BE2C (cell line): Measurements from ENCODE around the gene MAP3K20.
"Not testable (repeated sequence)": the region's sequence is repeated elsewhere in the genome, so short reads cannot be mapped to it uniquely, and the experiment has no call there.

ENCODE experiments used
- DNase-seq: peaks from one replicate; pipeline ENCODE4 v3.0.0-alpha.2; 2020
- H3K27me3 ChIP-seq: fragments of 250-450 bp; sonication (Bioruptor Pico); 2 replicates; pipeline ENCODE4 v1.5.1; 2020; ENCODE audit warnings: mild to moderate bottlenecking
- H3K36me3 ChIP-seq: fragments of 250-450 bp; sonication (Bioruptor Pico); 2 replicates; pipeline ENCODE4 v1.5.1; 2020; ENCODE audit warnings: mild to moderate bottlenecking
- H3K4me1 ChIP-seq: fragments of 250-450 bp; sonication (Bioruptor Pico); 2 replicates; pipeline ENCODE4 v1.5.1; 2020
- H3K4me3 ChIP-seq: 2 replicates; pipeline ENCODE4 v1.5.1; 2011; ENCODE audit warnings: low read depth, low read length
- H3K9me3 ChIP-seq: fragments of 250-450 bp; sonication (Bioruptor Pico); 2 replicates; pipeline ENCODE4 v1.5.1; 2020
- CTCF ChIP-seq: IDR thresholded peaks from 2 replicates; pipeline ENCODE4 v1.5.1; 2012; ENCODE audit warnings: mild to moderate bottlenecking, low read depth, low read length

The MAP3K20 gene

GRCh38 chr2:173087793-173088496 is 12.3 kb downstream of the MAP3K20 start:
- Histone ChIP-seq H3K4me3 (no peak overlapping the region), H3K36me3 (no peaks in the 10 kb centered on the region), H3K9me3 (no peaks in the 10 kb centered on the region), H3K27me3 (no peaks in the 10 kb centered on the region), H3K4me1 (no peaks in the 10 kb centered on the region)
- TF ChIP-seq CTCF: no peak
- DNase-seq: no peak

DNA sequence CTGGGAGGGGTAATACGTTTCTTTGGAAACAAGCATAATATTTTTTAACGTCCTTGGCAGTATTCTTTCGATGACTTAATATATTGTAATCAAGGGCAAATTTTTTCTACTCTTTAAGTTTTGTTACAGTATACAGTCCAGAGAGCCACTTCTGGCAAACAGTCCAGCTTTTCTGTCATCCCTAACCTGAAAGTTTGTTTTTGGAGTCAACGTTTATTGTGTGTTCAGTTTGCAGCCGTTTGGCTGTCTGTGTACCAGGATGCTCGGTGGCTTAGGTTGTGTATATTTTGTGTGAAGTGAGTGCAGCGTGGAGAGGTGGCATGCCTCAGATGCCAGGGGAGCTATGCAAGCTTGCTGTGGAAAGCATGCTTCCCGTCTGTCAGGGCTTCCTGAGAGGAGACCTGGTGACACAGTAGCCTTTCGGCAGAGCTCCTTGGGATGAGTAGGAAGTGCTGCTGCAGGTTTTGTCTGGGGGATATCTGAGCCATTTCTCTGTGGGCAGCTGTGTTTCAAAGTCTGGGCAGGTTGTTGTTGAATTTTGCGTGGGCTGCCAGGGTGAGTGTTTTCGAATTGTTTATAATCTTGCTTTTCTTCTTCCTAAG is 14.7 kb downstream of the MAP3K20 start:
- H3K36me3 ChIP-seq: no peaks in the 10 kb centered on the region
- H3K4me3 ChIP-seq: no peak overlapping the region
- no peak for TF ChIP-seq CTCF
- no peaks in the 10 kb centered on the region for H3K27me3 ChIP-seq
- H3K4me1 ChIP-seq: no peaks in the 10 kb centered on the region
- no peaks in the 10 kb centered on the region for H3K9me3 ChIP-seq
- DNase-seq: no peak

GRCh38 chr2:173090973-173091660 is 15.5 kb downstream of the MAP3K20 start:
- no peaks in the 10 kb centered on the region for H3K4me1 ChIP-seq
- no peaks in the 10 kb centered on the region for H3K36me3 ChIP-seq
- no peaks in the 10 kb centered on the region for H3K9me3 ChIP-seq
- TF ChIP-seq CTCF: 0 out of 2 replicates have a peak, but pooled peaks have one; percentile 10
- no peak overlapping the region for H3K4me3 ChIP-seq
- no peak for DNase-seq
- no peaks in the 10 kb centered on the region for H3K27me3 ChIP-seq

DNA sequence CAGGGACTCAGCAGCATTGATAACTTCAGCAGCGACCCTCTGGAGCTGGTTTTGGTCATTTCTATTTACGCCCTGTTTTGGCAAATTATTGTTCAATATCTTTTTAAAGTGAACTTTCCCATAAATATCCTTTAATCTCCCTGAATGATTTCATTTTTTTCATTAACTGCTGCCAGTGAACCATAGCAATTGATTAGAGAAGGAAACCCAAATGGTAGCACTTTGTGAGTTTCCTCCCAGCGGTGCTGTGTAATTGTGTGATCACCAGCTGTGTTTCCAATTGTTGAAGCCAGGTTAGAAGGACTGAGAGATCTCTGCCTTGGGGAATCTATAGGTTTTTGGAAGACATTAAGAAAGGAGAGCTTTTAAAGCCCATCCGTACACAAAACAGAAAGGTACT is 16.3 kb downstream of the MAP3K20 start:
- no peaks in the 10 kb centered on the region for H3K36me3 ChIP-seq
- no peak for DNase-seq
- H3K4me3 ChIP-seq: no peak overlapping the region
- H3K27me3 ChIP-seq: no peaks in the 10 kb centered on the region
- no peak for TF ChIP-seq CTCF
- H3K4me1 ChIP-seq: no peaks in the 10 kb centered on the region
- H3K9me3 ChIP-seq: no peaks in the 10 kb centered on the region

GRCh38 chr2:173092844-173093402 is 17.3 kb downstream of the MAP3K20 start:
- no peak for DNase-seq
- Histone ChIP-seq H3K4me3 (no peak overlapping the region), H3K9me3 (no peaks in the 10 kb centered on the region), H3K27me3 (no peaks in the 10 kb centered on the region), H3K4me1 (no peaks in the 10 kb centered on the region), H3K36me3 (no peaks in the 10 kb centered on the region)
- no peak for TF ChIP-seq CTCF

GRCh38 chr2:173093617-173094016 is 18.0 kb downstream of the MAP3K20 start:
- not testable (repeated sequence) for H3K9me3 ChIP-seq, DNase-seq, H3K27me3 ChIP-seq, H3K4me1 ChIP-seq, H3K36me3 ChIP-seq, H3K4me3 ChIP-seq
